DOHH2 (cell line): Measurements from ENCODE around the gene ADK.

ENCODE experiments used
- H3F3A ChIP-seq: fragments of 200-600 bp; sonication (generic), shearing (Covaris generic); 2 replicates; pipeline ENCODE4 v1.6.0; 2016; ENCODE audit warnings: antibody characterized with exemption, mild to moderate bottlenecking; ENCODE audit not compliant: control insufficient read depth, insufficient read depth
- H3K27ac ChIP-seq: fragments of 200-600 bp; sonication (generic); 2 replicates; pipeline ENCODE4 v1.5.1; 2014; ENCODE audit warnings: low read depth, mild to moderate bottlenecking, low read length, moderate library complexity
- H3K27me3 ChIP-seq: fragments of 200-600 bp; sonication (generic); 2 replicates; pipeline ENCODE4 v1.6.1; 2014; ENCODE audit warnings: mild to moderate bottlenecking, low read length, mixed read lengths; ENCODE audit not compliant: control insufficient read depth
- H3K36me3 ChIP-seq: fragments of 200-600 bp; sonication (generic); 2 replicates; pipeline ENCODE4 v1.6.1; 2014; ENCODE audit warnings: mild to moderate bottlenecking, low read length, moderate library complexity, mixed read lengths; ENCODE audit not compliant: control insufficient read depth
- H3K4me1 ChIP-seq: fragments of 200-600 bp; sonication (generic); 2 replicates; pipeline ENCODE4 v1.6.1; 2014; ENCODE audit warnings: mild to moderate bottlenecking, low read length, mixed read lengths; ENCODE audit not compliant: control insufficient read depth
- H3K4me2 ChIP-seq: fragments of 200-600 bp; sonication (generic); 2 replicates; pipeline ENCODE4 v1.6.0; 2014; ENCODE audit warnings: mild to moderate bottlenecking, low read length, moderate library complexity
- H3K4me3 ChIP-seq: fragments of 200-600 bp; sonication (generic); 2 replicates; pipeline ENCODE4 v1.5.1; 2014; ENCODE audit warnings: mild to moderate bottlenecking, low read length, mixed read lengths
- H3K79me2 ChIP-seq: fragments of 200-600 bp; sonication (generic); 2 replicates; pipeline ENCODE4 v1.6.1; 2014; ENCODE audit warnings: mild to moderate bottlenecking, low read length, mixed read lengths; ENCODE audit not compliant: control insufficient read depth
- H3K9me2 ChIP-seq: fragments of 200-600 bp; sonication (generic); replicated peaks from 2 replicates; pipeline ENCODE4 v1.6.1; 2014; ENCODE audit warnings: mild to moderate bottlenecking, low read length, mixed read lengths; ENCODE audit not compliant: control insufficient read depth
- H3K9me3 ChIP-seq: fragments of 200-600 bp; sonication (generic); 2 replicates; pipeline ENCODE4 v1.6.1; 2014; ENCODE audit warnings: antibody characterized with exemption, low read length, mixed read lengths; ENCODE audit not compliant: control insufficient read depth, insufficient read depth
- H4K20me1 ChIP-seq: fragments of 200-600 bp; sonication (generic); 2 replicates; pipeline ENCODE4 v1.6.0; 2014; ENCODE audit warnings: low read depth, mild to moderate bottlenecking, antibody characterized with exemption, low read length, moderate library complexity; ENCODE audit not compliant: control insufficient read depth, insufficient read depth
- CTCF ChIP-seq: fragments of 200-600 bp; sonication (generic); IDR thresholded peaks from one replicate; pipeline ENCODE4 v1.5.1; 2014; ENCODE audit warnings: antibody characterized with exemption, mild to moderate bottlenecking, low read depth, low read length; ENCODE audit not compliant: poor library complexity, severe bottlenecking
- EZH2phosphoT487 ChIP-seq: fragments of 200-600 bp; sonication (generic); IDR thresholded peaks from 2 replicates; pipeline ENCODE4 v1.6.1; 2017; ENCODE audit warnings: borderline replicate concordance, mild to moderate bottlenecking, antibody characterized with exemption, low read length, moderate library complexity, mixed read lengths

Gene ADK

GRCh38 chr10:74752371-74753040 lies 601.5 kb downstream of the ADK start:
- H3K4me1 ChIP-seq = no peaks in the 10 kb centered on the region
- H4K20me1 ChIP-seq = no peaks in the 10 kb centered on the region
- no peaks in the 10 kb centered on the region for H3K79me2 ChIP-seq
- no peaks in the 10 kb centered on the region for H3K9me2 ChIP-seq
- H3K4me3 ChIP-seq = no peak overlapping the region
- H3K9me3 ChIP-seq = no peaks in the 10 kb centered on the region
- no peaks in the 10 kb centered on the region for H3K27me3 ChIP-seq
- no peak overlapping the region for H3K27ac ChIP-seq
- H3F3A ChIP-seq = no peaks in the 10 kb centered on the region
- H3K36me3 ChIP-seq = no peaks in the 10 kb centered on the region
- no peak overlapping the region for H3K4me2 ChIP-seq
- TF ChIP-seq CTCF = no peak
- TF ChIP-seq EZH2phosphoT487 = no peak

GRCh38 chr10:74753442-74754211 lies 602.6 kb downstream of the ADK start:
- Histone ChIP-seq H3K36me3 (no peaks in the 10 kb centered on the region), H4K20me1 (no peaks in the 10 kb centered on the region), H3F3A (no peaks in the 10 kb centered on the region), H3K79me2 (no peaks in the 10 kb centered on the region), H3K4me3 (no peak overlapping the region), H3K27me3 (no peaks in the 10 kb centered on the region), H3K27ac (no peak overlapping the region), H3K9me3 (no peaks in the 10 kb centered on the region), H3K9me2 (no peaks in the 10 kb centered on the region), H3K4me1 (no peaks in the 10 kb centered on the region), H3K4me2 (no peak overlapping the region)
- TF ChIP-seq EZH2phosphoT487 = no peak
- no peak for TF ChIP-seq CTCF

DNA sequence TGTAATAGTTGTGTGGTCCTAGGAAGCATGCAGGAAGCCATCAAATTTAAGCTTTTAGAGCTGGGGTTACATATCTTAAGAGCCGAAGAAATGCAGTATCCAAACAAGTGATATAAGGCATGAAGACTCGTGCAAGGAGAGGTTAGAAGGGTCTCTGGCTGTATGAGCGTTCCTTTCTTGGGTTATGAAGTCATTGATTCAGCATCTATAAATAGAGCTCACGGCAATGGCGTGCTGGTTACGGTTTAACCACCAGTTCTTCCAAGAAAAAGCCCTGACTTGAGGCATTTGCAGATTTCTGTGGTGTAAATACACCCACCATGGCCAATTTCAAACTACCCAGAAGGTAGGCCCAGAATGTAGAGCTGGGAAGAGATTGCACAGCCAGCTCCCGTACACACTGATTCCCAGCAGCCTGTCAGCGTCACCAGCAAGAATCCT lies 603.4 kb downstream of the ADK start:
- Histone ChIP-seq H3K9me2 (no peaks in the 10 kb centered on the region), H3K4me1 (no peaks in the 10 kb centered on the region), H3K79me2 (no peaks in the 10 kb centered on the region), H3F3A (no peaks in the 10 kb centered on the region), H3K36me3 (no peaks in the 10 kb centered on the region), H3K4me3 (no peak overlapping the region), H3K27me3 (no peaks in the 10 kb centered on the region), H3K9me3 (no peaks in the 10 kb centered on the region), H3K4me2 (no peak overlapping the region), H4K20me1 (no peaks in the 10 kb centered on the region), H3K27ac (no peak overlapping the region)
- TF ChIP-seq CTCF = no peak
- TF ChIP-seq EZH2phosphoT487 = no peak
